Activated naive CD8-positive, alpha-beta T cell treated with anti-CD3 and anti-CD28 coated beads, Interleukin-2, amount 50 U/mL, for 24 hours (primary cell): ENCODE results near the gene MAN2A1.
"Not testable (repeated sequence)": the region's sequence is repeated elsewhere in the genome, so short reads cannot be mapped to it uniquely, and the experiment has no call there.

Source experiments
- ATAC-seq: fragments of 150-1000 bp; cut with Tn5 transposase; one replicate; pipeline ENCODE4 v1.10.0; 2021
- DNase-seq: peaks from one replicate; pipeline ENCODE4 v3.0.0; 2021
- H3K27ac Mint-ChIP-seq: one replicate; pipeline ENCODE4 v1.8.0; 2021; ENCODE audit warnings: mild to moderate bottlenecking, mixed read lengths
- H3K27me3 Mint-ChIP-seq: one replicate; pipeline ENCODE4 v1.8.0; 2021; ENCODE audit warnings: mixed read lengths
- H3K36me3 Mint-ChIP-seq: one replicate; pipeline ENCODE4 v1.8.0; 2021; ENCODE audit warnings: low read depth, mixed read lengths
- H3K4me1 Mint-ChIP-seq: one replicate; pipeline ENCODE4 v1.8.0; 2021; ENCODE audit warnings: mixed read lengths
- H3K4me3 Mint-ChIP-seq: one replicate; pipeline ENCODE4 v1.8.0; 2021; ENCODE audit warnings: mild to moderate bottlenecking, moderate library complexity, mixed read lengths
- H3K9me3 Mint-ChIP-seq: one replicate; pipeline ENCODE4 v1.8.0; 2021; ENCODE audit warnings: mixed read lengths

The MAN2A1 gene

DNA sequence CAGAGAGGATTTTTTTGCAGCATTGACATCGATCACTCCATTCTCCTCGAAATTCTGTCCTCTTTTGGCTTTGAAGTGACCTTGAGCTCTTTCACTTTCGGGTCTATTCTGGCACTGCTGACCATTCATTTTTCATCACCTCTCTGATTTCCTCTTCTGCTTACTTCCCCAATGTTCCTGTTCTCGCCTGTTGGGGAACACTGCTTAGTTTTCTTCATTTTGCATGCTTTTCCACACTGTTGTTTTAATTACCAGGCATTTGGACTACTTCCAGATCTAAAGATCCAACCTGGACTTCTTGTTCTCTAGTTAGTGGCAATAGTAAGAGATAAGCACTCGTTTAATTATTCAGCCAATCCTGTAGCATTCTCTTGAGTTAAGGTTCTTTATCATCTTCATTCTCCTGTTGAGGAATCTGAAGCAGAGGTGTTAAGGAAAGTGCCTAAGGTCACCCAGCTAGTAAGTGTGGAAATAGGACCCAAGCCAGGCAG, 53.4 kb downstream of the MAN2A1 start:
- ATAC-seq (no peak), DNase-seq (no peak)
- Mint-ChIP-seq H3K4me3 (no peak overlapping the region), H3K27ac (no peak overlapping the region), H3K4me1 (peaks cover 42% of the 10 kb centered on the region), H3K36me3 (peaks cover 38% of the 10 kb centered on the region), H3K9me3 (no peaks in the 10 kb centered on the region), H3K27me3 (no peaks in the 10 kb centered on the region)

DNA sequence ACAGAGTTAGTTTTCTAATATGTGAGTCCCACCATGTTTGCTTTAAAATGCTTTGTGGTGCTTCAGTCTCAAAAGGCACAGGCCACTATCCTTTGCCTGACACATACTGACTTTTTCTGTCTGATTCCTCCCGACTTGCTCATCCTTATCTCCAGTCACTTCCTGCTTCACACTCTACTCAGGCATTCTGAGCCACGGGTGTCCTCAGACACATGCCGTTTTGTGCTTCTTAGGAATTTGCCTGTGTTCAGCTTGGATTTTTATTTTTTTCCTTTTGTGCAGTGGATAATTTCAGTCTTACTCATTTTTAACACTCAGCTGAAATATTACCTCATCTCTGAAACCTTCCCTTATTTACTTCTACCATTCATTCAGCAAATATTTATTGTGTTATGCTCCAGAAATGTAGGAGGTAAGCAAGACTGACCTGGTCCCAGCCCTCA, 54.1 kb downstream of the MAN2A1 start:
- no peaks in the 10 kb centered on the region for H3K9me3 Mint-ChIP-seq
- H3K27ac Mint-ChIP-seq, result no peak overlapping the region
- peaks cover 47% of the 10 kb centered on the region for H3K4me1 Mint-ChIP-seq
- H3K27me3 Mint-ChIP-seq, result no peaks in the 10 kb centered on the region
- ATAC-seq (no peak), DNase-seq (no peak)
- peaks cover 38% of the 10 kb centered on the region for H3K36me3 Mint-ChIP-seq
- H3K4me3 Mint-ChIP-seq, result no peak overlapping the region

DNA sequence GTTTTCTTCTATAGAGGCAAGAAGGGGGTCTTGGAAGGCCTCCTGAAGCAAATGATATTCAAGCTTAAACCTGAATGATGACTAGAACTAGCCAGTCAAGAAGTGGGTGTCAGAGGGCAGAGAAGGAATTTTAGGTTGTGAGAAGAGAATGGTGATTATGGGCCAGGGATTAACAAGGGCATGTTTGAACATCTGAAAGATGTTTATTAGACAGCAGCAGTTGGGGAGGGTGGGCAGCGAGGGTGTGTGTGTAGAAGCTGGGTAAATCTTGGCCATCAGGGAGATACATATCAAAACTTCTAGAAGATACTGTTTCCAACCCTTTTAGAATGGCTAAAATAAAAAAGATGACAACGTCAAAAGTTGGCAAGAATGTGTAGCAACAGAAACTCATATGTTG, 54.5 kb downstream of the MAN2A1 start:
- ATAC-seq (no peak), DNase-seq (no peak)
- Mint-ChIP-seq H3K27ac (no peak overlapping the region), H3K9me3 (no peaks in the 10 kb centered on the region), H3K36me3 (peaks cover 37% of the 10 kb centered on the region), H3K4me1 (peaks cover 46% of the 10 kb centered on the region), H3K27me3 (no peaks in the 10 kb centered on the region), H3K4me3 (no peak overlapping the region)

DNA sequence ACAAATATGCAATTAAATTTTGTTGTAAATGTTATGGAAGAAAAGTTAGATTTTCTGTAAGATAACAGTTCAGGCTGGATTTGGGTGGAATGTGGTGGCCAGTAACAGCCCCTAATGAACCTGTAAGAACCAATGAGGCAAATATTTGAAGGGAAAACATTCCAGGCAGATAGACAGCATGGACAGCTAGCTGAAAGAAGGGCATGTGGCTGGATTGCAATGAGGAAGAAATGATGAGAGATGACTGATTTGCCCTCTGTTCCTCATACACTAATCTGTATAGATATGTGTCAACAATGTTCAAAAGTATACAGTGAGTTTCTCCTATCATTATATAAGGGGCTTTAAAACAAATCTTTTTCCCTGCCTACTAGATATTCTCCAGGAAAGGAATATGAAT, 58.8 kb downstream of the MAN2A1 start:
- no peak for DNase-seq
- H3K27ac Mint-ChIP-seq, result no peak overlapping the region
- no peak for ATAC-seq
- H3K36me3 Mint-ChIP-seq, result peaks cover 31% of the 10 kb centered on the region
- H3K4me1 Mint-ChIP-seq, result peaks cover 41% of the 10 kb centered on the region
- no peaks in the 10 kb centered on the region for H3K27me3 Mint-ChIP-seq
- H3K4me3 Mint-ChIP-seq, result no peak overlapping the region
- H3K9me3 Mint-ChIP-seq, result peaks cover 6% of the 10 kb centered on the region

DNA sequence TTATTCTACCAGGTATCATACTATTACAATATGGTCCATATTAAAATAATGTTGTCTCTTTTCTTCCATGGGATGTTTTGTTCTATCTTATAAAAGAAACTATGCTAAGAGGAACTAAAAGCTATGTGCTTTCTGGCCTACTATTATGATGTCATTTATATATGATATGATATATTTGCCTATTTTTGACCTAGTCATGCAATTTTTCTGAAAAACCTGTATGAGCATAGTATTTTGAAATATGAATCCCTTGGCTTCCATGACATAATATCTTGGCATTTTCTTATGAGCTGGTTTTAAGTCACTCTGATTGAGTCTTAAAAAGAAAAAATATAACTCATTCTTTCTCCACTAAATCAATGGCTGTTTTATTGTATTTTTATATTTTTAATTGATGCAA, 60.7 kb downstream of the MAN2A1 start:
- no peak overlapping the region for H3K27ac Mint-ChIP-seq
- DNase-seq, result no peak
- no peak for ATAC-seq
- peaks cover 6% of the 10 kb centered on the region for H3K9me3 Mint-ChIP-seq
- H3K4me3 Mint-ChIP-seq, result no peak overlapping the region
- H3K4me1 Mint-ChIP-seq, result peaks cover 40% of the 10 kb centered on the region
- H3K27me3 Mint-ChIP-seq, result no peaks in the 10 kb centered on the region
- peaks cover 27% of the 10 kb centered on the region for H3K36me3 Mint-ChIP-seq

DNA sequence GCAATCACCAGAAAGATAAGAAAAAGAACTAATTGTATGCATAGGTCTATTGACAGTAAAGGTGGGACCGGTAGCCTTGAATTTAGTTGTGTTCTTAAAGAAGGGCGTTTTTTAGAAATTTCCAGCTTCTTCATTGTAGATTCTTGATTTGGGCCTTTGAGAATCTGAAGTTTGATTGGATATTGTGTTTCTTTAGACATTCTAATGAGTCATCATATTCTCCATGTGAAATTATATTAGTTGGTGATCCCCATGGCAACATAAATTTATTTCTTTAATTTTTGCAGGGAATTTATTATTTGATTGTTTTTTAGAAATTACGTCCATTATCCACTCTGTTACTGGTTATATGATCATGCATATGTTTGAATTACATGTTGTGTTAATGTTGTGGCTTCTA, 63.6 kb downstream of the MAN2A1 start:
- Mint-ChIP-seq H3K9me3 (peaks cover 6% of the 10 kb centered on the region), H3K27ac (no peak overlapping the region), H3K4me1 (peaks cover 33% of the 10 kb centered on the region), H3K4me3 (no peak overlapping the region), H3K27me3 (no peaks in the 10 kb centered on the region), H3K36me3 (peaks cover 47% of the 10 kb centered on the region)
- ATAC-seq, result no peak
- DNase-seq, result no peak

DNA sequence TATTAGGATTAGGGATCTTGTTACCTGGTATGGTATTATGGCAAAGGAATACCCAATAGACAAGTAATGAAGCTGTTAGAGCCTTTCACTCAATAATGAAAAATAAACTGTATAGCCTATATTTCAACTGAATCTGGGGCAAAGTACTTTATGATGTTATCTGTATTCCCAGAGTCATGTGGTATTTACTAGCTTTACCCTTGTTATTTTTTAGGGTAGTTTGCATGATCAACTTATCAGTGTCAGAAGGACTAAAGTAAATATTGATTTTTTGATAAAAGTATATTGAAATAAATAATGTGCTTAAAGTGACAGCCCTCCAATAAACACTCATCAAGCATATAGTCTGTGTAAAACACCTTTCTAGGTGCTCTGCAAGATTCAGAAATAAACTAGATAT, 64.6 kb downstream of the MAN2A1 start:
- H3K4me1 Mint-ChIP-seq, result peaks cover 31% of the 10 kb centered on the region
- H3K9me3 Mint-ChIP-seq, result peaks cover 6% of the 10 kb centered on the region
- DNase-seq (no peak), ATAC-seq (no peak)
- no peaks in the 10 kb centered on the region for H3K27me3 Mint-ChIP-seq
- no peak overlapping the region for H3K27ac Mint-ChIP-seq
- no peak overlapping the region for H3K4me3 Mint-ChIP-seq
- H3K36me3 Mint-ChIP-seq, result peaks cover 48% of the 10 kb centered on the region

DNA sequence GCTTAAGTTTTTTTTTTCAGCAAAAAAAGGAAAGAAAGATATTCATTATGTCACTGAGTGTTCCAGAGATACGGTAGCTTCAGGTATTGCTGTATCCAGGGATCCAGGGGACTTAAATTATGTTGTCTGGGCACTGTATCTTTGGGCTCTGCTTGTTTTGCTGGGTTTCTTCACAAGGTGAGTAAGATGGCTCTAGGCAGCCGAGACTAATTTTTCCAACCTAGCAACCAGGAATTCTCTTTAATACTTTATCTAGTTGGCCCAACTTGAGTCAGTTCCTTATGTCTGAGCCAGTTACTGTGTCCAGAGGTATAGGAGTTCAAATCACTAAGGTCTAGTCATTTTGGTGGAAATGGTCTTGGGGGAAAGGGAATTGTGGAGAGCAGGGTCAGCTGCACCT, 66.0 kb downstream of the MAN2A1 start:
- ATAC-seq (no peak), DNase-seq (no peak)
- Mint-ChIP-seq H3K36me3 (peaks cover 61% of the 10 kb centered on the region), H3K27me3 (no peaks in the 10 kb centered on the region), H3K4me3 (no peak overlapping the region), H3K4me1 (peaks cover 31% of the 10 kb centered on the region), H3K9me3 (peaks cover 13% of the 10 kb centered on the region), H3K27ac (no peak overlapping the region)

DNA sequence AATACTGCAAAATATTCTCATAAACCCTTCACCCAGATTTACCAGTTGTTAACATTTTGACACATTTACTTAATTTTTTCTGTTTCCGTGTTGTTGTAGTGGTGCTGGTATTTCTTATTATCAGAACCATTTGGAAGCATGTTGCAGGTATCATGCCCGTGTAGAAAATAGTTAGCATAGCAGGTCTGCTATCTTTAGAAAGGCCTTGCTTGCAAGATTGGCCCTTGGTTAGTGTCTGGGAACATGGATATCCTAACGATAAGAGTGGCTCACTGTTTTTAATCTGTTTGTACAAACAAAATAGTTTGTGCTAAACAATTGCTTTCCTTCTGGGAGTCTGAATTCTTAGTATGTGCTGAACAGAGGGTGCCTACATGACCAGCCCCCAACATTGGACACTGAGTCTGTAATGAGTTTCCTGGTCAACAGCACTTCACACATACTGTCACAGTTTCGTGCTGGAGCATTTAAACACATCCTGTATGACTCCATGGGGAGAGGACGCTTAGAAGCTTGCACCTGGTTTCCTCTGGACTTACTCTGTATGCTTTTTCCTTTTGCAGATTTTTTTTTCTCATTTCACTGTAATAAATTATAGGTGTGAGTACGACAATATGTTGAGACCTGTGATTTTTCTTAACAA, 66.9 kb downstream of the MAN2A1 start:
- Mint-ChIP-seq H3K27me3 (no peaks in the 10 kb centered on the region), H3K27ac (no peak overlapping the region)
- DNase-seq, result no peak

DNA sequence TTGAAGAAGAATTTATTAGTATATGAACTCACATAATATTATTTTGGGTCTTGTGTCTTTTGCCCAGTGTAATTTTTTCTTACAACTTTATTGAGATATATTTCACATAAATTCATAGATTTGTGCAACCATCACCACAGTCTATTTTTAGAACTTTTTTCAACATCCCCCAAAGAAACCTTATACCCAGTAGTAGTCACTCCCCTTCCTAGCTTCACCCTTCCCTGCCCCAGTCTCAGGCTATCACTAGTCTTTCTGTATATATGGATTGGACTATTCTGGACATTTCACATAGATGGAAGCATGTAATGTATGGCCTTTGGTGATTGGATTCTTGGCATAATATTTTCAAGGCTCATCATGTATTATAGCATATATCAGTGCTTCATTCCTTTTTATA, 67.8 kb downstream of the MAN2A1 start:
- peaks cover 51% of the 10 kb centered on the region for H3K36me3 Mint-ChIP-seq
- peaks cover 21% of the 10 kb centered on the region for H3K4me1 Mint-ChIP-seq
- DNase-seq, result no peak
- no peaks in the 10 kb centered on the region for H3K27me3 Mint-ChIP-seq
- no peak overlapping the region for H3K4me3 Mint-ChIP-seq
- H3K27ac Mint-ChIP-seq, result no peak overlapping the region
- no peak for ATAC-seq
- peaks cover 10% of the 10 kb centered on the region for H3K9me3 Mint-ChIP-seq

More for the DNA sequence above, 66.9 kb downstream of the MAN2A1 start:
- Mint-ChIP-seq H3K4me3 (no peak overlapping the region), H3K9me3 (peaks cover 11% of the 10 kb centered on the region), H3K4me1 (peaks cover 27% of the 10 kb centered on the region), H3K36me3 (peaks cover 54% of the 10 kb centered on the region)
- no peak for ATAC-seq

DNA sequence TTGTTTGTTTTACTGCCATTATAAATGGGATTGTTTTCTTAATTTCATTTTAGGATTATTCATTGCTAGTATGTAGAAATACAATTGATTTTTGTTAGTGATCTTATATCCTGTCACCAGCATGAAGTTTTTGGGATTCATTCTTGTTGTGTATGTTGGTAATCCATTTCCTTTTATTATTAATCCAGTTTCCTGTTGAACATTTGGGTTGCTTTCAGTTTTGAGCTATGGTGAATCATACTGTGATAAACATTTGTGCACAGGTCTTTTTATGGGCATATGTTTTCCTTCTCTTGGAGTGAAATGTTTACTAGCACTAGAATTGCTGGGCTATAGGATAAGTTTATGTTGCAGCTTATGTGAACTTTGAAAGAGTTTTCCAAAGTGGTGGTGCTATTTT, 69.6 kb downstream of the MAN2A1 start:
- Mint-ChIP-seq H3K9me3 (peaks cover 15% of the 10 kb centered on the region), H3K4me3 (no peak overlapping the region), H3K4me1 (peaks cover 14% of the 10 kb centered on the region), H3K27me3 (no peaks in the 10 kb centered on the region), H3K27ac (no peak overlapping the region), H3K36me3 (peaks cover 54% of the 10 kb centered on the region)
- DNase-seq (no peak), ATAC-seq (no peak)

DNA sequence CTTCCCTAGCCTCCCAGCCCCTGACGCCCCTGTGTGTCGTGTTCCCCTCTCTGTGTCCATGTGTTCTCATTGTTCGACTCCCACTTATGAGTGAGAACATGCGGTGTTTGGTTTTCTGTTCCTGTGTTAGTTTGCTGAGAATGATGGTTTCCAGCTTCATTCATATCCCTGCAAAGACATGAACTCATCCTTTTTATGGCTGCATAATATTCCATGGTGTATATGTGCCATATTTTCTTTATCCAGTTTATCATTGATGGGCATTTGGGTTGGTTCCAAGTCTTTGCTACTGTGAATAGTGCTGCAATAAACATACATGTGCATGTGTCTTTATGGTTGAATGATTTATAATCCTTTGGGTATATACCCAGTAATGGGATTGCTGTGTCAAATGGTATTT, 70.4 kb downstream of the MAN2A1 start:
- not testable (repeated sequence) for ATAC-seq, H3K27me3 Mint-ChIP-seq, DNase-seq, H3K27ac Mint-ChIP-seq, H3K4me3 Mint-ChIP-seq
- peaks cover 55% of the 10 kb centered on the region for H3K36me3 Mint-ChIP-seq
- H3K9me3 Mint-ChIP-seq, result peaks cover 15% of the 10 kb centered on the region
- peaks cover 14% of the 10 kb centered on the region for H3K4me1 Mint-ChIP-seq

DNA sequence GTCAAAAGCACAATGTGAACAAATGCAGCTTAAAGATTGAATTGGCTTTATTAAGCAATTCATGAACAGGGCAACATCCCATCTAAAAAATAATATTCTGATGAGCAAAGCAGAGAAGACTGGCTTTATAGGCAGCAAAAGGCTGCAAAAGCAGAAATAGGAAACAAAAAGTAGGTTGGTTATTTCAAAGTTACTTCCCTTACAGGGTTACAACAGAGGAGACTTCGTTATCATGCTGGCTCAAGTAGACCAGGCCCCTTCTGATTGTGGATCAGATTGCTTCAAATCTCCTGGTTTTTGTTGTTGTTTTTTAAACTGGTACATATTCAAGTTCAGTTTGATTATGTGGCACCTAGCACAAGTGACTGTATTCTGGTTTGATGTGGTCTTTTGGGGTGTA, 73.1 kb downstream of the MAN2A1 start:
- Mint-ChIP-seq H3K4me1 (peaks cover 14% of the 10 kb centered on the region), H3K27ac (no peak overlapping the region), H3K9me3 (peaks cover 15% of the 10 kb centered on the region), H3K36me3 (peaks cover 41% of the 10 kb centered on the region), H3K27me3 (no peaks in the 10 kb centered on the region), H3K4me3 (no peak overlapping the region)
- ATAC-seq, result no peak
- no peak for DNase-seq

DNA sequence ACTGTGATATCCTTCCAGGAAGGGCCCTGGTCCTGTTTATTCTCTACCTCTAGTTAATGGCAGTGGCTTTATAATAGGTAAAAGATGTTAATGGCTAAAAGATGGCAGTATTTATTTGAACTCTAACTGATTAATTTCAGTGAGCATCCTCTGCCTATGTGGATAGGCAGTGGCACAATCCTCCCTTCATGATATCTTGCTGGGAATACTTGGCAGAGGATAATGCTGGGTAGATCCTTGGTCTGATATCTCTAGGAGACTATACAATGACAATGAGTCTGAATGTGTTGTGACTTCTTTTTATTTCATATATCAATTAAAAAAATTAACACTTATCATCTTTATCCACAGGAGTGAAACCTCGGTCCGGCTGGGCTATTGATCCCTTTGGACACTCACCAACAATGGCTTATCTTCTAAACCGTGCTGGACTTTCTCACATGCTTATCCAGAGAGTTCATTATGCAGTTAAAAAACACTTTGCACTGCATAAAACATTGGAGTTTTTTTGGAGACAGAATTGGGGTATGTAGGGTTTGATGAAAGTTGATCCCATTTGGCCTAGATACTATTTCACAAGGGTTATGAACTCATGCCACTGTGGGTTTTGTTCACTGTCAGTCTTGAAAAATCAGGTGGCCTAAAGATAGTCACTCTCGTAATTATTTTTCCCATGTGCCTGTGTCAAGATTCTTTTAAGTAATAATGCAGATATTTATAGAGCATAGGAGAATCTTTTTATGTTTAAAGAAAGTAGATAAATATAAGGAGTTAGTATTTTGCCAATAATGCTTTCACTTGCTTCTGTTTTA, 77.7 kb downstream of the MAN2A1 start:
- Mint-ChIP-seq H3K27me3 (no peaks in the 10 kb centered on the region), H3K27ac (no peak overlapping the region), H3K9me3 (peaks cover 6% of the 10 kb centered on the region), H3K36me3 (peaks cover 50% of the 10 kb centered on the region), H3K4me3 (no peak overlapping the region), H3K4me1 (peaks cover 2% of the 10 kb centered on the region)
- DNase-seq, result no peak
- ATAC-seq, result no peak

DNA sequence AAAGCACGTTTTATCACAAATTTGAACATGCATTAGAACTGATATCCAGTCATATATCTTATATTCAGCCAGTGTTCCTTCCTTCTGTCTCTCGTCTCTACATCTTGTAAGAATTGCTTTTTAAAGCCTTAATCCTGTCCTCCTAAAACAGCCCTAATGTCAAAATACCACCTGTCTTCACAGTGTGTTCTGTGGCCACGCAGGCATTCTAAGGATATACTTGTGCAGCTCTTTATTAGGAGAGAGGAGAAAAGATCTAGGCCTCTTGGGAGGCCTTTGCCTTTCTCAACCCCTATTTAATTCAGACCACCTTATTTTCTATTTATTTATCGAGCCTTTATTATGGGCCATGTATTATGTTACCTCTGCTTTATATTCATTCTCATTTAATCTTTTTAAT, 78.3 kb downstream of the MAN2A1 start:
- H3K4me1 Mint-ChIP-seq, result peaks cover 2% of the 10 kb centered on the region
- H3K36me3 Mint-ChIP-seq, result peaks cover 50% of the 10 kb centered on the region
- DNase-seq (no peak), ATAC-seq (no peak)
- H3K9me3 Mint-ChIP-seq, result no peaks in the 10 kb centered on the region
- no peak overlapping the region for H3K4me3 Mint-ChIP-seq
- no peaks in the 10 kb centered on the region for H3K27me3 Mint-ChIP-seq
- H3K27ac Mint-ChIP-seq, result no peak overlapping the region
